DOHH2 (cell line): ENCODE results near the gene CATSPERB.

Source experiments
- H3F3A ChIP-seq: fragments of 200-600 bp; sonication (generic), shearing (Covaris generic); 2 replicates; pipeline ENCODE4 v1.6.0; 2016; ENCODE audit warnings: antibody characterized with exemption, mild to moderate bottlenecking; ENCODE audit not compliant: control insufficient read depth, insufficient read depth
- H3K27ac ChIP-seq: fragments of 200-600 bp; sonication (generic); 2 replicates; pipeline ENCODE4 v1.5.1; 2014; ENCODE audit warnings: low read depth, mild to moderate bottlenecking, low read length, moderate library complexity
- H3K27me3 ChIP-seq: fragments of 200-600 bp; sonication (generic); 2 replicates; pipeline ENCODE4 v1.6.1; 2014; ENCODE audit warnings: mild to moderate bottlenecking, low read length, mixed read lengths; ENCODE audit not compliant: control insufficient read depth
- H3K36me3 ChIP-seq: fragments of 200-600 bp; sonication (generic); 2 replicates; pipeline ENCODE4 v1.6.1; 2014; ENCODE audit warnings: mild to moderate bottlenecking, low read length, moderate library complexity, mixed read lengths; ENCODE audit not compliant: control insufficient read depth
- H3K4me1 ChIP-seq: fragments of 200-600 bp; sonication (generic); 2 replicates; pipeline ENCODE4 v1.6.1; 2014; ENCODE audit warnings: mild to moderate bottlenecking, low read length, mixed read lengths; ENCODE audit not compliant: control insufficient read depth
- H3K4me2 ChIP-seq: fragments of 200-600 bp; sonication (generic); 2 replicates; pipeline ENCODE4 v1.6.0; 2014; ENCODE audit warnings: mild to moderate bottlenecking, low read length, moderate library complexity
- H3K4me3 ChIP-seq: fragments of 200-600 bp; sonication (generic); 2 replicates; pipeline ENCODE4 v1.5.1; 2014; ENCODE audit warnings: mild to moderate bottlenecking, low read length, mixed read lengths
- H3K79me2 ChIP-seq: fragments of 200-600 bp; sonication (generic); 2 replicates; pipeline ENCODE4 v1.6.1; 2014; ENCODE audit warnings: mild to moderate bottlenecking, low read length, mixed read lengths; ENCODE audit not compliant: control insufficient read depth
- H3K9me2 ChIP-seq: fragments of 200-600 bp; sonication (generic); replicated peaks from 2 replicates; pipeline ENCODE4 v1.6.1; 2014; ENCODE audit warnings: mild to moderate bottlenecking, low read length, mixed read lengths; ENCODE audit not compliant: control insufficient read depth
- H3K9me3 ChIP-seq: fragments of 200-600 bp; sonication (generic); 2 replicates; pipeline ENCODE4 v1.6.1; 2014; ENCODE audit warnings: antibody characterized with exemption, low read length, mixed read lengths; ENCODE audit not compliant: control insufficient read depth, insufficient read depth
- H4K20me1 ChIP-seq: fragments of 200-600 bp; sonication (generic); 2 replicates; pipeline ENCODE4 v1.6.0; 2014; ENCODE audit warnings: low read depth, mild to moderate bottlenecking, antibody characterized with exemption, low read length, moderate library complexity; ENCODE audit not compliant: control insufficient read depth, insufficient read depth
- CTCF ChIP-seq: fragments of 200-600 bp; sonication (generic); IDR thresholded peaks from one replicate; pipeline ENCODE4 v1.5.1; 2014; ENCODE audit warnings: antibody characterized with exemption, mild to moderate bottlenecking, low read depth, low read length; ENCODE audit not compliant: poor library complexity, severe bottlenecking
- EZH2phosphoT487 ChIP-seq: fragments of 200-600 bp; sonication (generic); IDR thresholded peaks from 2 replicates; pipeline ENCODE4 v1.6.1; 2017; ENCODE audit warnings: borderline replicate concordance, mild to moderate bottlenecking, antibody characterized with exemption, low read length, moderate library complexity, mixed read lengths

CATSPERB gene

DNA sequence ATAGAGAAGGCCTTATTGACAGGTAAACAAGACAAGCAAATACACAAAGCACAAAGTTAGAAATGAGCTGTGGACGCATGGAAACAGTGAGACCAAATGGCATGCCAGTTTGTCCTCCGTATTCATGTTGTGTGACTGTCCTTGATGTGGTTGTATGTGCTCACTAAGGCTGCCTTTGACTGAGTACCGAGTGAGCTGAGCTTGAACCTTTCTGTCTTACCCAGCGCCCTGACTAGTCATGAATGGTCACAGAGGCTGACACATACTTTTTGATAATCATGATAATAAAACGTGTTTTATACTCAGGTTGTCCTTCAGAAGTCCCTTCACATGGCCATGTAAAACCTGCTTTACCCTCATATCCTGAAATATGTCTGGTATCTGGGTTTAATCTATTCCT lies 553 bp upstream of the CATSPERB start:
- Histone ChIP-seq H3F3A (no peaks in the 10 kb centered on the region), H4K20me1 (no peaks in the 10 kb centered on the region), H3K4me2 (no peak overlapping the region), H3K9me3 (no peaks in the 10 kb centered on the region), H3K27ac (no peak overlapping the region), H3K27me3 (no peaks in the 10 kb centered on the region), H3K79me2 (no peaks in the 10 kb centered on the region), H3K4me3 (no peak overlapping the region), H3K36me3 (no peaks in the 10 kb centered on the region), H3K4me1 (no peaks in the 10 kb centered on the region), H3K9me2 (no peaks in the 10 kb centered on the region)
- TF ChIP-seq EZH2phosphoT487: no peak

DNA sequence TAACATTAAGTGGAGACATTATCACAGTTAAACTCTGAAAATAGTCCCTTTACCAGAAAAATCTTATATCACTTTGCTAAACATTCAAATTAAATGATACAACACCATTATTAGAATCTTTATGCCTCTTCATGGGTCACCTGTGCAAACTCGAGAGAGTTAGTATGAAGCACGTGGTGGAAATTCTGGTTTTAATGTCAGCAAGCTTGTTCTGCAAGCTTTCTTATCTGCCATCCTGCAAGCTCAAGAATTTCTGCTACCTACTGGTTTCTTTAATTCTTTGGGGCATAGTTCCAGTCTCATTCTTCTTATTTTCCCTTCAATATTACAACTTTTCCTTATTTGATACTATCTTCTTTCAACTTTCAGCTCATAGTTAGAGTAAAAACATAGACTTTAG lies 868 bp downstream of the CATSPERB start:
- Histone ChIP-seq H3K79me2 (no peaks in the 10 kb centered on the region), H3K9me2 (no peaks in the 10 kb centered on the region), H3K4me1 (no peaks in the 10 kb centered on the region), H3K9me3 (no peaks in the 10 kb centered on the region), H3K27ac (no peak overlapping the region), H3K27me3 (no peaks in the 10 kb centered on the region), H3K4me3 (no peak overlapping the region), H4K20me1 (no peaks in the 10 kb centered on the region), H3K4me2 (no peak overlapping the region), H3F3A (no peaks in the 10 kb centered on the region), H3K36me3 (no peaks in the 10 kb centered on the region)
- TF ChIP-seq CTCF: no peak
- TF ChIP-seq EZH2phosphoT487: no peak

- Histone ChIP-seq H3K4me3 (no peak overlapping the region), H3K4me1 (no peaks in the 10 kb centered on the region), H4K20me1 (no peaks in the 10 kb centered on the region), H3K9me3 (no peaks in the 10 kb centered on the region), H3K79me2 (no peaks in the 10 kb centered on the region), H3K36me3 (no peaks in the 10 kb centered on the region), H3K27ac (no peak overlapping the region), H3F3A (no peaks in the 10 kb centered on the region), H3K4me2 (no peak overlapping the region), H3K27me3 (no peaks in the 10 kb centered on the region), H3K9me2 (no peaks in the 10 kb centered on the region)
- TF ChIP-seq EZH2phosphoT487 (no peak), CTCF (no peak)
Observed at GRCh38 chr14:91729756-91730155, 2.1 kb downstream of the CATSPERB start.

- Histone ChIP-seq H3K4me3 (no peak overlapping the region), H3K27me3 (no peaks in the 10 kb centered on the region), H3K27ac (no peak overlapping the region), H3K79me2 (no peaks in the 10 kb centered on the region), H3K36me3 (no peaks in the 10 kb centered on the region), H3F3A (no peaks in the 10 kb centered on the region), H3K4me2 (no peak overlapping the region), H4K20me1 (no peaks in the 10 kb centered on the region), H3K9me3 (no peaks in the 10 kb centered on the region), H3K9me2 (no peaks in the 10 kb centered on the region), H3K4me1 (no peaks in the 10 kb centered on the region)
- no peak for TF ChIP-seq CTCF
- no peak for TF ChIP-seq EZH2phosphoT487
Observed at GRCh38 chr14:91728616-91729183, 3.2 kb downstream of the CATSPERB start.
